ENCODE measurements around the gene ARFRP1. TPM values are rescaled to one million over a fixed set of nuclear protein-coding genes. Genes with fewer than 3 reads are reported as not detected.

Gene ARFRP1
- total RNA-seq, 8 experiments from 2014 or later = 22.7 to 45.5 (median 35.1) TPM

GRCh38 chr20:63708301-63709148 is 749 bp upstream of the ARFRP1 start:
- in situ Hi-C loops (cut with MboI; ENCODE audit: low pct_unique_long_range_greater_than_20kb in 2 of 9, low sequenced_read_pairs in 9 of 9, unreplicated experiment in 9 of 9) = no loop called here
- H3K4me1 ChIP-seq (replicated peaks in 1 of 2) = peaks cover 15 to 22% of the 10 kb centered on the region in 2 donors
- 0 to 89% (median 72%) methylated on average over 2 to 10 of the region's 67 CpGs; no CpG with 5 or more reads in 5 of the 10 experiments for WGBS, 10 experiments
- peak in 4 of 8 experiments; percentile 3 to 18 (median 10) for ATAC-seq (replicated peaks in 6 of 8)
- H3K27ac ChIP-seq = peak overlapping the region; percentile 65 to 88
- peak overlapping the region; percentile 60 to 98 (median 80) for H3K4me3 ChIP-seq

- peak overlapping the region; percentile 65 to 88 for H3K27ac ChIP-seq
- peak; percentile 25 to 60 (median 42) for ATAC-seq (replicated peaks in 6 of 8)
These were observed 771 bp downstream of the ARFRP1 start for GRCh38 chr20:63706852-63707557.

GRCh38 chr20:63706027-63706695 is 1.6 kb downstream of the ARFRP1 start:
- no peak for ATAC-seq (replicated peaks in 6 of 8)
- WGBS, 10 experiments = 75 to 100% (median 84%) methylated on average over 1 to 4 of the region's 12 CpGs; no CpG with 5 or more reads in 1 of the 10 experiments
- H3K27ac ChIP-seq = peak overlapping the region in 1 of 2 donors; percentile 88
- in situ Hi-C loops (cut with MboI; ENCODE audit: low pct_unique_long_range_greater_than_20kb in 2 of 9, low sequenced_read_pairs in 9 of 9, unreplicated experiment in 9 of 9) = no loop called here
- H3K4me1 ChIP-seq (replicated peaks in 1 of 2) = peaks cover 15 to 22% of the 10 kb centered on the region in 2 donors
- H3K4me3 ChIP-seq = peak overlapping the region in 4 of 5 donors; percentile 60 to 82 (median 70)

More at GRCh38 chr20:63706852-63707557, 771 bp downstream of the ARFRP1 start:
- in situ Hi-C loops (cut with MboI; ENCODE audit: low pct_unique_long_range_greater_than_20kb in 2 of 9, low sequenced_read_pairs in 9 of 9, unreplicated experiment in 9 of 9) = no loop called here
- Histone ChIP-seq H3K4me3 (peak overlapping the region; percentile 60 to 98 (median 80)), H3K4me1 (replicated peaks in 1 of 2) (peaks cover 15 to 22% of the 10 kb centered on the region in 2 donors)
- WGBS, 10 experiments = 0 to 5% (median 0%) methylated on average over 1 to 6 of the region's 56 CpGs; no CpG with 5 or more reads in 5 of the 10 experiments

GRCh38 chr20:63705232-63706026 is 2.3 kb downstream of the ARFRP1 start:
- Histone ChIP-seq H3K4me1 (replicated peaks in 1 of 2) (peaks cover 15 to 22% of the 10 kb centered on the region in 2 donors), H3K27ac (no peak overlapping the region), H3K4me3 (no peak overlapping the region)
- in situ Hi-C loops (cut with MboI; ENCODE audit: low pct_unique_long_range_greater_than_20kb in 2 of 9, low sequenced_read_pairs in 9 of 9, unreplicated experiment in 9 of 9) = no loop called here
- ATAC-seq (replicated peaks in 6 of 8) = no peak
- 0 to 100% (median 100%) methylated on average over 1 to 4 of the region's 8 CpGs; no CpG with 5 or more reads in 4 of the 10 experiments for WGBS, 10 experiments

- in situ Hi-C loops (cut with MboI; ENCODE audit: low pct_unique_long_range_greater_than_20kb in 2 of 9, low sequenced_read_pairs in 9 of 9, unreplicated experiment in 9 of 9) = no loop called here
- Histone ChIP-seq H3K4me3 (no peak overlapping the region), H3K27ac (no peak overlapping the region), H3K4me1 (replicated peaks in 1 of 2) (peaks cover 15 to 17% of the 10 kb centered on the region in 2 donors)
- 0 to 100% (median 98%) methylated on average over 1 to 3 of the region's 6 CpGs; no CpG with 5 or more reads in 6 of the 10 experiments for WGBS, 10 experiments
- ATAC-seq (replicated peaks in 6 of 8) = no peak
These were observed 3.0 kb downstream of the ARFRP1 start for GRCh38 chr20:63704749-63705117.

GRCh38 chr20:63703976-63704748 is 3.6 kb downstream of the ARFRP1 start:
- no peak overlapping the region for H3K4me3 ChIP-seq
- 87 to 95% methylated on average over 3 to 4 of the region's 11 CpGs; no CpG with 5 or more reads in 8 of the 10 experiments for WGBS, 10 experiments
- H3K27ac ChIP-seq = no peak overlapping the region
- in situ Hi-C loops (cut with MboI; ENCODE audit: low pct_unique_long_range_greater_than_20kb in 2 of 9, low sequenced_read_pairs in 9 of 9, unreplicated experiment in 9 of 9) = no loop called here
- no peak for ATAC-seq (replicated peaks in 6 of 8)
- H3K4me1 ChIP-seq (replicated peaks in 1 of 2) = peaks cover 14% of the 10 kb centered on the region in 2 donors

- WGBS, 10 experiments = 100% methylated on average over 1 to 4 of the region's 15 CpGs; no CpG with 5 or more reads in 8 of the 10 experiments
- Histone ChIP-seq H3K4me3 (no peak overlapping the region), H3K4me1 (replicated peaks in 1 of 2) (peaks cover 8 to 13% of the 10 kb centered on the region in 2 donors), H3K27ac (no peak overlapping the region)
- no peak for ATAC-seq (replicated peaks in 6 of 8)
- in situ Hi-C loops (cut with MboI; ENCODE audit: low pct_unique_long_range_greater_than_20kb in 2 of 9, low sequenced_read_pairs in 9 of 9, unreplicated experiment in 9 of 9) = no loop called here
These were observed 4.3 kb downstream of the ARFRP1 start for GRCh38 chr20:63703471-63703975.

- ATAC-seq (replicated peaks in 6 of 8) = no peak
- Histone ChIP-seq H3K4me1 (replicated peaks in 1 of 2) (peaks cover 8 to 14% of the 10 kb centered on the region in 2 donors), H3K4me3 (no peak overlapping the region), H3K27ac (no peak overlapping the region)
- in situ Hi-C loops (cut with MboI; ENCODE audit: low pct_unique_long_range_greater_than_20kb in 2 of 9, low sequenced_read_pairs in 9 of 9, unreplicated experiment in 9 of 9) = no loop called here
- 73 to 100% (median 93%) methylated on average over 1 to 9 of the region's 13 CpGs; no CpG with 5 or more reads in 2 of the 10 experiments for WGBS, 10 experiments
These were observed 4.9 kb downstream of the ARFRP1 start for GRCh38 chr20:63702751-63703470.

- H3K4me3 ChIP-seq = no peak overlapping the region
- no peak overlapping the region for H3K27ac ChIP-seq
- peak in 2 of 8 experiments; percentile 1 to 2 for ATAC-seq (replicated peaks in 6 of 8)
- in situ Hi-C loops (cut with MboI; ENCODE audit: low pct_unique_long_range_greater_than_20kb in 2 of 9, low sequenced_read_pairs in 9 of 9, unreplicated experiment in 9 of 9) = no loop called here
- peaks cover 8 to 14% of the 10 kb centered on the region in 2 donors for H3K4me1 ChIP-seq (replicated peaks in 1 of 2)
- WGBS, 10 experiments = 100% methylated on average over 1 to 5 of the region's 16 CpGs; no CpG with 5 or more reads in 6 of the 10 experiments
These were observed 5.6 kb downstream of the ARFRP1 start for GRCh38 chr20:63702036-63702665.

- ATAC-seq (replicated peaks in 6 of 8) = peak in 2 of 8 experiments; percentile 2 to 4
- in situ Hi-C loops (cut with MboI; ENCODE audit: low pct_unique_long_range_greater_than_20kb in 2 of 9, low sequenced_read_pairs in 9 of 9, unreplicated experiment in 9 of 9) = no loop called here
- Histone ChIP-seq H3K4me3 (no peak overlapping the region), H3K27ac (no peak overlapping the region), H3K4me1 (replicated peaks in 1 of 2) (peaks cover 6 to 11% of the 10 kb centered on the region in 2 donors)
- no CpG with 5 or more reads among the region's 14 CpGs for WGBS, 10 experiments
These were observed 6.3 kb downstream of the ARFRP1 start for GRCh38 chr20:63701329-63702035.

Measured in motor neuron (in vitro differentiated cells).